ENCODE results near the gene CCT6B.
"Not testable (repeated sequence)": the region's sequence is repeated elsewhere in the genome, so short reads cannot be mapped to it uniquely, and the experiment has no call there.

CCT6B gene, protein sequence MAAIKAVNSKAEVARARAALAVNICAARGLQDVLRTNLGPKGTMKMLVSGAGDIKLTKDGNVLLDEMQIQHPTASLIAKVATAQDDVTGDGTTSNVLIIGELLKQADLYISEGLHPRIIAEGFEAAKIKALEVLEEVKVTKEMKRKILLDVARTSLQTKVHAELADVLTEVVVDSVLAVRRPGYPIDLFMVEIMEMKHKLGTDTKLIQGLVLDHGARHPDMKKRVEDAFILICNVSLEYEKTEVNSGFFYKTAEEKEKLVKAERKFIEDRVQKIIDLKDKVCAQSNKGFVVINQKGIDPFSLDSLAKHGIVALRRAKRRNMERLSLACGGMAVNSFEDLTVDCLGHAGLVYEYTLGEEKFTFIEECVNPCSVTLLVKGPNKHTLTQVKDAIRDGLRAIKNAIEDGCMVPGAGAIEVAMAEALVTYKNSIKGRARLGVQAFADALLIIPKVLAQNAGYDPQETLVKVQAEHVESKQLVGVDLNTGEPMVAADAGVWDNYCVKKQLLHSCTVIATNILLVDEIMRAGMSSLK

DNA sequence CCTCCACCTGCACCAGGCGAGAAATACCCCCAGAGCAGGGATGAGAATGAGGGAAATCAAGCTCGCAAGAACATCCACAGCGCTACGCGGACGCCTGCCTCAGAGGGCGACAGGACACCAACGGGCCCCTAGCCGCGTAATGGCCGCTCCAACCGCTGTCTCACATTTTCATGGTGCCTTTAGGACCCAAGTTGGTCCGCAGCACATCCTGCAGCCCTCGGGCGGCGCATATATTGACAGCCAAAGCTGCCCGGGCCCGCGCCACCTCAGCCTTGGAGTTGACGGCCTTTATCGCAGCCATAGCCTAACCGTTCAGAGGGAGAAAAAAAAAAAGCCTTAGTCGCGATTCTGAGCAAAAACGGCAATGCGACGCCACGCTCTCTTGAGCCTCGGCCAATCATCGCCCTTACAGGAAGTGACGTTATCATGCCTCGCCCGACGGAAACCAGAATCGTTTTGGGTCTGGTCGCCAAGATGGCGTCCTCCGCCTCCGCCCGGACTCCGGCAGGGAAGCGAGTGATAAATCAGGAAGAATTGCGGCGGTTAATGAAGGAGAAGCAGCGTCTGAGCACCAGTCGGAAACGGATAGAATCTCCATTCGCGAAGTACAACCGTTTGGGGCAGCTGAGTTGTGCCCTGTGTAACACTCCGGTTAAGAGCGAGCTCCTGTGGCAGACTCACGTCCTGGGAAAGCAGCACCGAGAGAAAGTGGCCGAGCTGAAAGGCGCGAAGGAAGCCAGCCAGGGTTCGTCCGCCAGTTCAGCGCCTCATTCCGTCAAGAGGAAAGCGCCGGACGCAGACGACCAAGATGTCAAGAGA, at the start of gene CCT6B, which contains the start of gene ZNF830:
Gene CCT6B, minus strand, starts transcription at position 368 of the 819 bp plus-strand sequence. Its CDS starts 67 bp downstream, at position 301.
Gene ZNF830, plus strand, starts transcription at position 448 of the 819 bp plus-strand sequence. Its CDS starts 27 bp downstream, at position 475.
- DNase-seq (ENCODE audit: low read depth) = peak; percentile 66

DNA sequence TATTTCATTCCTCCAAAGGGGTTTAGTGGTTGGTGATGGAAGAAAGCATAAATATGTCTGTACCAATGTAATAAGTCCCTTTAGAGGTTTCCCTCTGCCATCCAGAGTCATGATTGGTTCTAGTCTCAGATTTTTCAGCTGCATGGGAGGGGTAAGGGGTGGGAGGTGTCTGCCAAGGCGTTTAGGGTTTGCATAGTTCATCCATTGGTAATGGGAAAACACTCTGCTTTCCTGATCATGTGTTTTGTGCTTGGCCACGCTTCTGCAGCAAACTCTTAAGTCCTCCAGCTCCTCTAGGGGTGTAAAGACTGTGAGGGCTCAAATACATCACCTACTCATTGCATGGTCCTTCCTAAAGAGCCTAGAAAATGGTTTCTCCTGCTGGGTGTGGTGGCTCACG, 48.8 kb upstream of the CCT6B start:
- DNase-seq (ENCODE audit: low read depth) = no peak

DNA sequence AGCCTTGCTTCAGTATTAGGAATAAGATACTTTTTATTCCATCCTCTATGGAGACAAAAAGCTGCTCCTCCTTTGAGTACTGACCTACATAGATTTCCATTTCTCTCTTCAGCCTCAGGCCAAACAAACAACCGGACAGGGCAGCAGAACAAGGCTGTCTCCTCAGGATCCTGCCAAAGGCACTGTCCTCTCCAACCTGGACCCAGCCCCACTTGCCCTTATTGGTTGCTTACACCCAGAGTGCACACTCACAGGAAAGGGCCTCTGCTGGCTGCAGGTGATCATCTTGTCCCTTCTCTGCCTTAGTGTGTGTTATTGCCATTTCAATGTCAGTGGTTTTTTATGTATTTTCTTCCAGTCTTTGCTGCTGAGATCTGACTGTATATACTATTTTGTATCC, 45.7 kb upstream of the CCT6B start:
- no peak for DNase-seq (ENCODE audit: low read depth)

DNA sequence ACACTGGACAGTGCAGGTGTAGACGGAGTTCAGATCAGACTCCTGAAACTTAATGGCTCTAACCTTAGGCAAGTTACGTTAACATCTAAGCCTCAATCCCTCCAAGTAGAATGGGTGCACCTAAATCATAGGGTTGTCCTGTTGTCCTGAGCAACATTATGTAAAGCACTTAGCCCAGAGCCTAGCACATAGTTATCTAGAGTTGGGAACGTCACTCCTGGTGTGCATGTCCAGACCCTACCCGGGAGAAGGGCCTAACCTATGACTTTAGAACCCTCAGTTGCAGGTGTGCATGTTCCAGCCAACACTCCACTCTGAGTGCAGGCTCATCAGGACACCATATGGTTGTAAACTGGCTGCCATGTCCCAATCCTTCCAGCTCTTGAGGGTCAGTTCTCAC, 45.1 kb upstream of the CCT6B start:
- no peak for DNase-seq (ENCODE audit: low read depth)

DNA sequence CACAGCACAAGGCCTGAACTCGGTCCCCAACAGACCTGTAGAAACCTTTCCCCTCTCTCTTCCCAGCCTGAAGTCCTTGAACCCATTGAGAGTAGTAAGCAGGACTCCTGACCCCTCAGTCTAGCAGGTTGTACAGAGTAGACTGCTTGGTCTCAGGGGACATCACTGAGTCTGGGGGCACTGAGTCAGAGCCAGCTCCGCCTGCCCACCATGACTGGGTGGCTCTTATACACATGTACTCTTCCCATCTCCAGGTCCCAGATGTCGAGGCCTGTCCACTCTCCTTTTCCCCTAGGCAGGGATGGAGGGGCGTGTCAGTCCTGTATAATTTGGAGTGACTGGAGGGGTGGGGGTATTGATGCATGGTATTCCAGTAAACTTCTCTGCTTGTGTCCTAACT, 42.5 kb upstream of the CCT6B start:
- DNase-seq (ENCODE audit: low read depth) = no peak

DNA sequence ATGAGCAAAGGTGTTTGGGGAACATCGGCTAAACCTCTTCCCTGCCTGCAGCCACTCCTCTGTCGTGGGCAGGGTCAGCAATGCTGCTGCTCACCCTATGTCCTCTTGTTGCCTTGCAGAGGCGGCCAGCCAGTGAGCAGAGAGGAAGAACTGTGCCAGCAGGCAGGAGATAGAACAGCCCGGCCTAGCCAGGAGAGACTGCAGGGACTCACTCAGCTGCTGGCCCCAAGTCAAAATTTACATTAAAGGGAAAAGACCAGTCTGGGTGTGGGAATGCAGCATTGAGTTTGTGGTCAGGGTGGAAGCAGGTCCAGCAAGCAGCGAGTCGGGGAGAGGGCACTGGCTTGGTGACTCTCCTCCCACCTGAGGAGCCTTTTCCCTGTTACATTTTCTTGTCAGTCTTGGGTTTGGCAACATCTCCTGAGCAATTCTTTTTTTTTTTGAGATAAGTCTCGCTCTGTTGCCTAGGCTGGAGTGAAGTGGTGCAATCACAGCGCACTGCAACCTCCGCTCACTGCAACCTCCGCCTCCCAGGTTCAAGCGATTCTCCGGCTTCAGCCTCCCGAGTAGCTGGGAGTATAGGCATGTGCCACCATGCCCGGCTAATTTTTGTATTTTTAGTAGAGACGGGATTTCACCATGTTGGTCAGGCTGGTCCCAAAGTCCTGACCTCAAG, 41.8 kb upstream of the CCT6B start:
- DNase-seq (ENCODE audit: low read depth) = no peak

DNA sequence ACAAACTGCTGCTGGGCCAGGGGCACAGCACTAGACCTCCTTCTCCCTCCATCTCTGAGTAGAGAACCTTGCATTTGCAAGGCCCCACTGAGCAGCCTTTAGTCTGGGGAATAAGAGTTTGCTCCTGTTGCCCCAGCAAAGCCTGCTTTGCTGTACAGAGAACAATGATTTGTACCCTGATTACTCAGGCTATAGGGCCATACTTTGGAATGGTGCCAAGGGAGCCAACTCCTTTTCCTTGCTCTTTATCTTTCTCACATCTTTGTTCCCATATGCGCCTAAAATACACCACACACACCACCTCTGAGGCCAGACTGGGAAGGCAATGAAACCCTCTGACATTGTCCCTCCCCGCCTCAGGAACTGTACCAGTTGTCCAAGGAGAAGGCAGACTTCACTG, 40.3 kb upstream of the CCT6B start:
- no peak for DNase-seq (ENCODE audit: low read depth)

DNA sequence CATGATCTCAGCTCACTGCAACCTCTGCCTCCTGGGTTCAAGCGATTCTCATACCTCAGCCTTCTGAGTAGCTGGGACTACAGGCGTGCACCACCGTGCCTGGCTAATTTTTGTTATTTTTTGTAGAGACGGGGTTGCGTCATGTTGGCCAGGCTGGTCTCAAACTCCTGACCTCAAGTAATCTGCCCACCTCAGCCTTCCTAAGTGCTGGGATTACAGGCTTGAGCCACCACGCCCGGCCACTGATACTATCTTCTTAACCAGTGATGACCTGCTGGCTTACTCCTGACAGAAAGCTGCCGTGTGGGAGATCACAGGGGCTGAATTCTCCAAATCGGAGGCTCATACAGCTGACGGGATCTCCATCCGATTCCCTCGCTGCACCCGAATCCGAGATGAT, 39.7 kb upstream of the CCT6B start:
- DNase-seq (ENCODE audit: low read depth) = not testable (repeated sequence)

DNA sequence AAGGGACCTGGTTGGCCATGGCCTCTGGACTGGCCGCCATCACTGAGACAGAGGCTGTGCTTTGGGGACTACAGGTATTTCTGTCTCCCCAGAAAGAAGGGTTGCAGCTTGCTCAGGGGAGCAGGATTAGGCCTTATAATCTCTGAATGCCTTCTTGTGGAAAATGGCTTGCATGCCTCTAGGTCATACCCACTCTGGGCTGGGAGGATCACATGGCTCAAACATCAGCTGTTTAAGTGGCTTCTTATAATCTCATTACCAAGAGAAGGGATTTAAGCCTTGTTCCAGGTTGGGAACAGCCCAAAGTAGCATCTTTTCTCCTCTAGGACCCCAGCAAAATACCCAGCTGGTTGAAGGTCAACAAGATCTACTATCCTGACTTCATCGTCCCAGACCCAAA, 38.2 kb upstream of the CCT6B start:
- DNase-seq (ENCODE audit: low read depth) = no peak

DNA sequence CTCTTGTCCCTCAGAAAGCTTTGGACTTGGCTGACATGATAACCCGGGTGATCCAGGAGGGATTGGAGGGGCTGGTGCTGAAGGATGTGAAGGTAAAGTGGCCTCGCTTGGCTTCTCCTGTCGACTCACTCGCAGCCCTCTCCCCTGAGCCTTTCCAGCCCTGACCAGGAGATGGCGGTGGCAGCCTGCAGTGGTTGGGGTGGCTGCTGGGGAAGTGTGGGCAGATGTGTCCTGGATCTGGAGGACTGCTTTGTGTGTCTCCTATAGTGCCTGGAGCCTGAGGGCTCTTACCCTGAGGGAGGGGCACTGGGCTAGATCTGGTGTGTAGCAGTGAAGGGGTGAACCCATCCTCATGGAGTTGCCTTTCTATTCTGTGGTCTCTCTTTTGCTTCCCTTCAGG, 36.9 kb upstream of the CCT6B start:
- peak; percentile 34 for DNase-seq (ENCODE audit: low read depth)

DNA sequence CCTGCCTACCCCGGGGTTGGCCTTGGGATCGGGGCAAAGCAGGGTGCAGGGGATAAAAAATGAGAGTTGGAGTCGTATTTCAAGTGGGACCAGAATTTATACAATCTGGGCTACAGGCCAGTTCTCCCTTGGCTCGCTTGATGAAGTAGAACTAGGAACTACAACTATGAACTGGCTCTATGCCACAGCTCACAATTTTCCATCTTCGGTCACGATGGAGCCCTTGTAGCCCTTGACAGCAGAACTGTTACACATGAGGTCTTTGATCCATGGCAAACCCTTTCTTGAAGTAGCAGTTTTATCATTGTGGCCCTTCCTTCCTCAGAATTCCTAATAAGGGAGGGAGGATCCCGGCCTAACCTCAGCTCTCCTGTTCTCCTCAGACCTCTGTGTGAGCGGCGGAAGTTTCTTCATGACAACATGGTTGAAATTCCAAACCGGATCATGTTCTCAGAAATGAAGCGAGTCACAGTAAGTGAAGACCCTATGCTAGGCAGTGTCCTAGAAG, 36.1 kb upstream of the CCT6B start:
- no peak for DNase-seq (ENCODE audit: low read depth)

DNA sequence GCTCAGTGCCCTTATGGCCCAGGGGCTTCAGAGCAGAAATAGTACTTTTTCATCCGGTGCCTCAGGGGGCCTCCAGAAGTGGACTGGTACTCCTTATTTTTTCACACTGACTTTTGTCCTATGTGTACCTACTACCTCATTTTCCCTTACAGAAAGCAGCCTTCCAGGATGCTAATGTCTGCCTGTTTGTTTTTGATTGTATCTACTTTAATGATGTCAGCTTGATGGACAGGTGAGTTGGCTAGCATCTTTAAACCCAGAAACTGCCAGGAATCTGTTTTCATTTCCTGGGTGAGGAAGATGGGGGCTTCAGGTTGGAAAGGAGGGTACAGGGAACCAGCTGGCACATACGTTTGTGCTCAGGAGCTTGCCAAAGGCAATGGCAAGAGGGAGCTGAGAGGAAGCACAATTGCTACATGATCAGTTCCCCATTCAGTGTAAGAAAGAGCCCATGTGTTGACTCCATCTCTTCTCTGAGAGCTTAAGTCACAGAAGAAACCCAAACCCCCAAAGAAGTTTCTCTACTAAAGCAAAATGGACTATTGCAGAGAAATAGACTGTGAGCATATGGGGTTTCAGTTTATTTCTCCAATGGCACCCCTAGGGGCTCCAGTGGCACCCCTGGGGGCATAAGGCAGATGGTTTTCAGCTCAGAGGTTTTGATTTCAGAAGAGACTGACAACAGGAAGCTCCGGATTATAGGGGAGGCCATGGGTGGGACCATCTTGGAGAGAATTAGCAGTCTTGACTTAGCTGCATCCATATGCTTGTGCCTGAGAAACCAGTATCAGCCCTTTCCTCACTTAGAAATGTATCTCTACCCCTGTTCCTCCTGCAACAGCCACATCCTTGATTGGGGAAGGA, 35.4 kb upstream of the CCT6B start:
- no peak for DNase-seq (ENCODE audit: low read depth)

DNA sequence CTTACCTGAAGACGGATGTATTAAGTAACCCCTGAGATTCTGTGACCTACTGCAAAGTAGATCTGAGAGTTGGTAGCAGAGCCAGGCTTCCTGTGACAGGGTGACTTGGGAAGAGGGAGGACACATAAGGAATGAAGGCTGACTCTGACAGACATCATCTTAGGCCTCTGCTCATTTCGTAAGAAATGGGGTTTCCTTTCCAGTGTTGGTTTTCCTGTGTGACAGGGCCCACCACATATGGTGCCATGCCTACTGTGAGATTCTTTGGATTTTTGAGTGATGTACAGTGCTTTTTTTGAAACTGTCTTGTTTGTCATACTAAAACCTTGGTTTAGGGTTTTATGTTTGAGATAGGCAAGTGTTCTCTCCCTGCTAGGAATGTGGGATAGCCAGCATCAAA, 31.8 kb upstream of the CCT6B start:
- DNase-seq (ENCODE audit: low read depth) = no peak

DNA sequence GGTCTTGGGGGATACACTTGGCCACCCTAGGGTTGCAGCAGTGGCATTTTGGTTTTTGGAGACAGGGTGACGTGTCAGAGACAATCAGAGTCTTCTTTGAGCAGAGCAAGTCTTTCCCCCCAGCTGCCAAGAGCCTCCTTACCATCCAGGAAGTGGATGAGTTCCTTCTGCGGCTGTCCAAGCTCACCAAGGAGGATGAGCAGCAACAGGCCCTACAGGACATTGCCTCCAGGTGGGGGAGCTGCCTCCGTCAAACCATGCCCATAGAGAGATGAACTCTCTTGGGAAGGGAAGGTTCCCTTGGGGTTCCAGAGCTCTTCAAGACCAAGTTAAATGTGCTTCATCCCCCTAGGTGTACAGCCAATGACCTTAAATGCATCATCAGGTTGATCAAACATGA, 30.3 kb upstream of the CCT6B start:
- no peak for DNase-seq (ENCODE audit: low read depth)

DNA sequence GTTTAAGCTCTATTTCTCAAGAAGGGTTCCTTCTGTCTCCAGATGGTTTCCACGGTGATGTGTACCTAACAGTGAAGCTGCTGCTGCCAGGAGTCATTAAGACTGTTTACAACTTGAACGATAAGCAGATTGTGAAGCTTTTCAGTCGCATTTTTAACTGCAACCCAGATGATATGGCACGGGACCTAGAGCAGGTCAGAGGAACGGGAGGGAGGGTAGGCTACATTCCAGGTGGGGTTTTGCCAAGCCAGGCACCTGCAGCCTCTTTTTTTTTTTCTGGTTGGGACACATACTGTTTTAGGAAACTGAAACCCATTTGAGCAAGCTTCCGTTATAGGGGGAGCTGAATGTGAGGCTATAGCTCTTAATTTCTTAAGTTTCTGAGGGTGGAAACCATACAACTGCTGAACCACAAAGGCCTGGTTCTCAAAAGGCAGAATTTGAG, 29.7 kb upstream of the CCT6B start:
- no peak for DNase-seq (ENCODE audit: low read depth)

DNA sequence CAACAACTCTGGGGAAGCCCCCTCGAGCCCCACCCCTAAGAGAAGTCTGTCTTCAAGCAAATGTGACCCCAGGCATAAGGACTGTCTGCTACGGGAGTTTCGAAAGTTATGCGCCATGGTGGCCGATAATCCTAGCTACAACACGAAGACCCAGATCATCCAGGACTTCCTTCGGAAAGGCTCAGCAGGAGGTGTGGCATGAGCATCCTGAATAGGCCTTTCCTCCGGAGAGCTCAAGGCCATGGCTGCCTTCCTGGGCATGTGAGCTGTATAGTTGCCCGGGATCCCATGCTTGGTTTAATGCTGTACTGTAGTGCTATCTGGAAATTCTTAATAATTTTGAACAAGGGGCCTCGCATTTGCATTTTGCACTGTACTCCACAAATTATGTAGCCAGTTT, 28.2 kb upstream of the CCT6B start:
- DNase-seq (ENCODE audit: low read depth) = no peak

DNA sequence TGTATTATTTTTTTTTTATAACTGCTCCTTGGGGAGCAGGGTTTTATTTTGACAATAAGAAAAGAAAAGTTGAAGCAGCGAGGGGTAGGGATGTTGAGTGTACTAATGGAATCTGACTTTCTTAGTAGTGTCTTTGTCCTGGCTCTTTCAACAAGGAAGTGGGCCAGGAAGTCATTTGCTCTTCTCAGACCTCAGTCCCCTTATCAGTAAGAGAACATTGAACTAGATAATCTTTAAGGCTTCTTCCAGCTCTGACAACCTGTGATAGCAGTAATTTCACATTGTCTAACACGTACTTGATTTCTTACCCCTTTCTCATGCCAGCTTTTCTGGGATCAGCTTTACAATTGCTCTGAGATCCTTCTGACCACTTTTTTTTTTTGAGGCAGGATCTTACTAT, 27.4 kb upstream of the CCT6B start:
- DNase-seq (ENCODE audit: low read depth) = no peak

DNA sequence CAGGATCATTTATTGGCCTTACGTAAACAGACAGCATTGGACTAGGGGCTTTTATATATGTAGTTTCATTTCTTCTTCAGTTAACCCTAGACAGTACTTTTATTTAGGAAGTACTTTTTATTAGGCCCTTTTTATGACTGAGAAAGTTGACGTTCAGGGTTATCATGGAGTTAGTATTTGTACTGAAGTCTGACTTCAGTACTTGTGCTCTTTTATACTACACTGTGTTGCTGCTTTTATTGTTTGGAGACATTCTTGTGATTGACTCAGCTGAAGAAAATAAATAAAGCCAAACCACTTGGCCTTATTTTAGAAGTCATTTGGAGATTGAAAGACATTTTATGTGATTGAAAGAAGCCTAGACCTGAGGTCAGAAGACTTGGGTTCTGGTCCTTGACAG, 26.0 kb upstream of the CCT6B start:
- DNase-seq (ENCODE audit: low read depth) = no peak

DNA sequence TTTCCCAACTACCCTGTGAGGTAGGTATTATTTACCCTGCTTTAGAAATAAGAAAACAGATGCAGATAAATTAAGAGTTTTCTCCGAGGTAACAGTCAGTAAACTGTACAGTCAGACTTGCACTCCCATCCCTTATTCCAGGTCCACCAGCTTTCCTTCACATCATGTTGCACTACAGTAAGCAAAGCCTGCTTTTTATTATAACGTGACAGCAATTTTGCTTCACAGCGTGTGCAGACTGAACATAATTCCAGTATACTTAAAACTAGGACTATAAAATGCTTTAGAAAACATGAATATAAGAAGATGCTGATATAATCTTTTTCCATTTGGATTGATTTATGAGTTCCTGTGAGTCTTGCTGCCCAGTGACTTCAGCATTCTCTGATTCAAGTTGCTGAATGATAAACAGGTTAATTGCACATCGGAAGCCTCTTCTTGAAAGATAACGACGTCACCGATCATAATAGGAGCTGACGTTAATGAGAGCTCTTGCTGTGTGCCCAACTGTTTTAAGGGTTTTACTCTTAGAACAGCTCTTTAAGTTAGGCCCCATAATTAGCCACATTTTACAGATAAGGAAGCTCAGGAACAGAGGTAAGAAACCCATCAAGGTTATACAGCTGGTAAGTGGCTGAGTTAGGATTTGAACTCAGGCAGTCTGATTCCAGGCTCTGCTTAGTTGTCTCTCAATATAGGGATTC, 20.4 kb upstream of the CCT6B start:
- no peak for DNase-seq (ENCODE audit: low read depth)

Data from stimulated activated CD8-positive, alpha-beta memory T cell treated with anti-CD3 and anti-CD28 coated beads, Interleukin-15, amount 100 ng/mL, for 24 hours (primary cell).